Parathyroid adenoma (tissue), 2 donors: ENCODE results near the gene CEACAM18.
A peak's percentile ranks its signal among the peaks of the same experiment; 100 is the strongest.

Source experiments
- H2AFZ ChIP-seq: fragments of 300-600 bp; sonication (generic); one replicate; pipeline ENCODE4 v1.7.0; 2017; ENCODE audit warnings: antibody characterized with exemption, mild to moderate bottlenecking
- H3K27ac ChIP-seq: fragments of 300-600 bp; sonication (generic); one replicate; pipeline ENCODE4 v1.7.0; 2017
- H3K27me3 ChIP-seq: fragments of 300-600 bp; sonication (generic); one replicate; pipeline ENCODE4 v1.7.0; 2017; ENCODE audit warnings: low read length; ENCODE audit not compliant: control insufficient read depth, insufficient read depth
- H3K36me3 ChIP-seq: fragments of 300-600 bp; sonication (generic); one replicate; pipeline ENCODE4 v1.7.0; 2017; ENCODE audit warnings: low read length; ENCODE audit not compliant: control insufficient read depth, insufficient read depth
- H3K4me1 ChIP-seq: fragments of 300-600 bp; sonication (generic); one replicate; pipeline ENCODE4 v1.7.0; 2017; ENCODE audit warnings: control low read depth
- H3K4me2 ChIP-seq: fragments of 300-600 bp; sonication (generic); one replicate; pipeline ENCODE4 v1.7.0; 2017; ENCODE audit warnings: low read length
- H3K4me3 ChIP-seq: fragments of 300-600 bp; sonication (generic); one replicate; pipeline ENCODE4 v1.7.0; 2017; ENCODE audit warnings: low read depth, low read length
- H3K79me2 ChIP-seq: fragments of 300-600 bp; sonication (generic); one replicate; pipeline ENCODE4 v1.7.0; 2017; ENCODE audit warnings: control low read depth
- H3K9ac ChIP-seq: fragments of 300-600 bp; sonication (generic); one replicate; pipeline ENCODE4 v1.7.0; 2017; ENCODE audit warnings: mild to moderate bottlenecking
- H3K9me3 ChIP-seq: fragments of 300-600 bp; sonication (generic); one replicate; pipeline ENCODE4 v1.7.0; 2017; ENCODE audit warnings: low read length; ENCODE audit not compliant: control insufficient read depth
- TF ChIP-seq, protein P1 (sequence below): fragments of 300-600 bp; sonication (generic); IDR thresholded peaks from one replicate; pipeline ENCODE4 v1.7.0; 2017; ENCODE audit warnings: antibody characterized with exemption, mild to moderate bottlenecking
- donor health status: primary hyperparathyroidism.

Gene CEACAM18

DNA sequence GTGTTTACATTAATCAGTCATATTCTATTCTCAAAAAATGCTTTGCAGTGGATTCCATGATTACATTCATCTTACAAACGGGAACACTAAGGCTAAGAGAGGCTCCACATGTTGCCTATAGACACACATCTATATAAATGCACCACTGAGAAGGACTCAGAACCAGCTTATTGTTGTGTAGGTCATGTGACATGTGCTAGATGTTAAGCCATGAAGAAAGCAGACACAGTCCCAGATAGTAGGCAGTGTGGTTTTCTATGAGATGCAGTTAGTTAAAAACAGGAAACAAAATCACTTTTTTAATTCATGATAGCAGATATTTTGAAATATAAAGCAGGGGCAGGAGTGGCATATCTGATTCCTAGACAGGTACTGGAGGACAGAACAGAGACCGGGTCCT is 42.4 kb downstream of the CEACAM18 start:
- Histone ChIP-seq H3K9ac (no peak overlapping the region), H3K4me2 (no peak overlapping the region), H3K4me3 (no peak overlapping the region), H3K36me3 (no peaks in the 10 kb centered on the region), H3K9me3 (no peaks in the 10 kb centered on the region), H2AFZ (no peak overlapping the region), H3K27me3 (no peaks in the 10 kb centered on the region), H3K27ac (no peak overlapping the region), H3K4me1 (no peaks in the 10 kb centered on the region), H3K79me2 (no peaks in the 10 kb centered on the region)
- TF ChIP-seq, protein P1, sequence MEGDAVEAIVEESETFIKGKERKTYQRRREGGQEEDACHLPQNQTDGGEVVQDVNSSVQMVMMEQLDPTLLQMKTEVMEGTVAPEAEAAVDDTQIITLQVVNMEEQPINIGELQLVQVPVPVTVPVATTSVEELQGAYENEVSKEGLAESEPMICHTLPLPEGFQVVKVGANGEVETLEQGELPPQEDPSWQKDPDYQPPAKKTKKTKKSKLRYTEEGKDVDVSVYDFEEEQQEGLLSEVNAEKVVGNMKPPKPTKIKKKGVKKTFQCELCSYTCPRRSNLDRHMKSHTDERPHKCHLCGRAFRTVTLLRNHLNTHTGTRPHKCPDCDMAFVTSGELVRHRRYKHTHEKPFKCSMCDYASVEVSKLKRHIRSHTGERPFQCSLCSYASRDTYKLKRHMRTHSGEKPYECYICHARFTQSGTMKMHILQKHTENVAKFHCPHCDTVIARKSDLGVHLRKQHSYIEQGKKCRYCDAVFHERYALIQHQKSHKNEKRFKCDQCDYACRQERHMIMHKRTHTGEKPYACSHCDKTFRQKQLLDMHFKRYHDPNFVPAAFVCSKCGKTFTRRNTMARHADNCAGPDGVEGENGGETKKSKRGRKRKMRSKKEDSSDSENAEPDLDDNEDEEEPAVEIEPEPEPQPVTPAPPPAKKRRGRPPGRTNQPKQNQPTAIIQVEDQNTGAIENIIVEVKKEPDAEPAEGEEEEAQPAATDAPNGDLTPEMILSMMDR, result no peak

- H2AFZ ChIP-seq, result no peak overlapping the region
- no peak overlapping the region for H3K4me2 ChIP-seq
- no peak overlapping the region for H3K4me3 ChIP-seq
- H3K27me3 ChIP-seq, result no peaks in the 10 kb centered on the region
- H3K9me3 ChIP-seq, result no peaks in the 10 kb centered on the region
- TF ChIP-seq, protein P1, result no peak
- H3K36me3 ChIP-seq, result no peaks in the 10 kb centered on the region
- H3K79me2 ChIP-seq, result no peaks in the 10 kb centered on the region
- no peak overlapping the region for H3K27ac ChIP-seq
- no peaks in the 10 kb centered on the region for H3K4me1 ChIP-seq
- H3K9ac ChIP-seq, result no peak overlapping the region
These were observed 43.0 kb downstream of the CEACAM18 start for GRCh38 chr19:51521357-51521756.

GRCh38 chr19:51521781-51522180 is 43.4 kb downstream of the CEACAM18 start:
- TF ChIP-seq, protein P1, result no peak
- Histone ChIP-seq H3K79me2 (no peaks in the 10 kb centered on the region), H3K27me3 (no peaks in the 10 kb centered on the region)

DNA sequence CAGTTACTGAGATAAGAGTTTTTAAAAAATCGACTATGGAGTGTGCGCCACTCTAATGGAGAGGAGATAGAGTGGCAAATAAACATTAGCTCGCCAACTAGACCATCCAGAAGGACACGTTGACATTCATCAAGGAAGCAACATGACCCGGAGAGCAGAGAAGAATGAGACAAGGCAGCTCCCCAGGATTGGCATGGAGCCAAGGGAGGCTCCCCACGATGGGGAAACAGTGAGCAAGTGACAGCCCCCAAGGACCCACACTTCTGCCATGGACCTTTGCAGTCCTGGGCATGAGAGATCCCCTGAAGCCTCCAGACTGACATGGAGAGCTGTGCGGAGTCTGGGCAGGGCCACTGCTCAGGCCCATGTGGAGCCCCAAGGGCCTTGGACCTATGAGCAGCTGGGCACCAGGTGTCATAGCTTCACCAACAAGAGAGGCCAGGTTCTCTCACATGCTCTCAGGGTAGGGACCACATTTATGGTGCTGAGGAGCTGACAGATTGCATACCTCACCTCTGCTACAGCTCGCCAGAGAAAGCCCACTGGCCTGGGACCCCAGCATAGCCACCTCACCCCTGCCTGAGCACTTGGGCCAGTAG is 46.4 kb downstream of the CEACAM18 start:
- H3K36me3 ChIP-seq, result no peaks in the 10 kb centered on the region
- H3K27ac ChIP-seq, result no peak overlapping the region
- TF ChIP-seq, protein P1, result no peak
- no peak overlapping the region for H3K9ac ChIP-seq
- H3K4me1 ChIP-seq, result no peaks in the 10 kb centered on the region
- H3K9me3 ChIP-seq, result no peaks in the 10 kb centered on the region
- H3K4me2 ChIP-seq, result no peak overlapping the region
- no peaks in the 10 kb centered on the region for H3K27me3 ChIP-seq
- H3K79me2 ChIP-seq, result no peaks in the 10 kb centered on the region
- no peak overlapping the region for H2AFZ ChIP-seq
- no peak overlapping the region for H3K4me3 ChIP-seq

More at GRCh38 chr19:51521781-51522180, 43.4 kb downstream of the CEACAM18 start:
- Histone ChIP-seq H3K36me3 (no peaks in the 10 kb centered on the region), H3K9ac (no peak overlapping the region), H3K4me1 (no peaks in the 10 kb centered on the region), H2AFZ (no peak overlapping the region), H3K4me2 (no peak overlapping the region), H3K9me3 (no peaks in the 10 kb centered on the region), H3K27ac (no peak overlapping the region), H3K4me3 (no peak overlapping the region)

DNA sequence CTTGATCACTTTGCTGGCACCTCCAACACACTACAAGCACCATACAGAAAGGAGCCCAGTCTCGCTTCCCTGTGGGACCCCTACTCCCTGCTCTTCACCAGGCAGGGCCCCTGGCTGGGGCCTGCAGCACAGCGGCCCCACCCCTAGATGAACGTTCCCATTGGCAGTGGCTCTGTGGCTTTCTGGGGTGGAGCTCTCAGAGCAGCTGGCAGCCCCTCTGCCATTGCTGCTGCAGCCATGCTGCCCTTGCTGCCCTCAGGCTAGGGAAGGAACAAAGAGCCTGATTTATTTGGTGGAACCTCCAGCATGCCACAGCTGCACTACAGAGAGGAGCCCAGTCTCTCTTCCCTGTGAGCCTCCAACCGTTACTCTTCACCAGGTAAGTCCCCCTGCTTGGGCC is 47.3 kb downstream of the CEACAM18 start:
- peak overlapping the region; percentile 45 for H2AFZ ChIP-seq
- H3K9me3 ChIP-seq, result no peaks in the 10 kb centered on the region
- no peak overlapping the region for H3K9ac ChIP-seq
- no peak overlapping the region for H3K27ac ChIP-seq
- H3K79me2 ChIP-seq, result no peaks in the 10 kb centered on the region
- H3K36me3 ChIP-seq, result no peaks in the 10 kb centered on the region
- H3K4me3 ChIP-seq, result no peak overlapping the region
- H3K4me2 ChIP-seq, result no peak overlapping the region
- H3K27me3 ChIP-seq, result no peaks in the 10 kb centered on the region
- no peaks in the 10 kb centered on the region for H3K4me1 ChIP-seq
- TF ChIP-seq, protein P1, result no peak
